Trophoblast cell (in vitro differentiated cells and primary cell): ENCODE results near the gene HS6ST3.

Experiments used
- DNase-seq, 2 donors: peaks; one replicate each; pipeline ENCODE4 v3.0.0-alpha.2; 2016
- H2AFZ ChIP-seq: 2 replicates; pipeline ENCODE4 v1.6.1; 2013; ENCODE audit warnings: low read length, moderate library complexity, mild to moderate bottlenecking; ENCODE audit not compliant: insufficient read depth, poor library complexity
- H2AK5ac ChIP-seq: 2 replicates; pipeline ENCODE4 v1.6.1; 2013; ENCODE audit warnings: mild to moderate bottlenecking, low read length
- H2BK120ac ChIP-seq: 2 replicates; pipeline ENCODE4 v1.6.1; 2013; ENCODE audit warnings: low read length, mild to moderate bottlenecking, moderate library complexity; ENCODE audit not compliant: insufficient read depth, poor library complexity
- H2BK12ac ChIP-seq: 2 replicates; pipeline ENCODE4 v1.6.1; 2013; ENCODE audit warnings: mild to moderate bottlenecking, low read length, moderate library complexity
- H2BK5ac ChIP-seq: 2 replicates; pipeline ENCODE4 v1.6.1; 2013; ENCODE audit warnings: low read length, low read depth, moderate library complexity, mild to moderate bottlenecking; ENCODE audit not compliant: poor library complexity
- H3K14ac ChIP-seq: 2 replicates; pipeline ENCODE4 v1.6.1; 2013; ENCODE audit warnings: mild to moderate bottlenecking, low read length
- H3K18ac ChIP-seq: 2 replicates; pipeline ENCODE4 v1.6.1; 2013; ENCODE audit warnings: mild to moderate bottlenecking, low read length
- H3K23ac ChIP-seq: 2 replicates; pipeline ENCODE4 v1.6.1; 2013; ENCODE audit warnings: low read length
- H3K27ac ChIP-seq: 2 replicates; pipeline ENCODE4 v1.5.1; 2013; ENCODE audit warnings: low read depth, mild to moderate bottlenecking, inconsistent platforms, low read length, moderate library complexity
- H3K27me3 ChIP-seq: 2 replicates; pipeline ENCODE4 v1.6.1; 2013; ENCODE audit warnings: inconsistent platforms, mild to moderate bottlenecking, low read length, moderate library complexity; ENCODE audit not compliant: insufficient read depth
- H3K36me3 ChIP-seq, 2 experiments: 1 replicate in 1 of 2; 2 replicates in 1 of 2; pipeline ENCODE4 v1.6.1; 2013; ENCODE audit warnings: low read length in 2 of 2, mild to moderate bottlenecking in 2 of 2, moderate library complexity in 1 of 2; ENCODE audit not compliant: insufficient read depth in 2 of 2, control insufficient read depth in 1 of 2
- H3K4ac ChIP-seq: 2 replicates; pipeline ENCODE4 v1.6.1; 2013; ENCODE audit warnings: low read depth, mild to moderate bottlenecking, low read length, moderate library complexity
- H3K4me1 ChIP-seq, 2 experiments: 1 replicate in 1 of 2; 2 replicates in 1 of 2; pipeline ENCODE4 v1.6.1; 2013; ENCODE audit warnings: low read length in 2 of 2, mild to moderate bottlenecking in 2 of 2, moderate library complexity in 1 of 2; ENCODE audit not compliant: insufficient read depth in 2 of 2, control insufficient read depth in 1 of 2
- H3K4me2 ChIP-seq: 2 replicates; pipeline ENCODE4 v1.6.1; 2013; ENCODE audit warnings: inconsistent platforms, mild to moderate bottlenecking, low read length, moderate library complexity
- H3K4me3 ChIP-seq: 2 replicates; pipeline ENCODE4 v1.5.1; 2013; ENCODE audit warnings: mild to moderate bottlenecking, low read depth, low read length, inconsistent platforms
- H3K79me1 ChIP-seq: one replicate; pipeline ENCODE4 v1.6.1; 2013; ENCODE audit warnings: low read length
- H3K79me2 ChIP-seq: 2 replicates; pipeline ENCODE4 v1.6.1; 2013; ENCODE audit warnings: low read length, mild to moderate bottlenecking; ENCODE audit not compliant: control insufficient read depth, insufficient read depth, poor library complexity
- H3K9ac ChIP-seq: 2 replicates; pipeline ENCODE4 v1.6.1; 2013; ENCODE audit warnings: mild to moderate bottlenecking, low read length
- H3K9me3 ChIP-seq: 2 replicates; pipeline ENCODE4 v1.6.1; 2013; ENCODE audit warnings: low read depth, mild to moderate bottlenecking, control low read depth, inconsistent platforms, low read length; ENCODE audit not compliant: insufficient read depth
- H4K12ac ChIP-seq: 2 replicates; pipeline ENCODE4 v1.6.1; 2013; ENCODE audit warnings: low read depth, mild to moderate bottlenecking, low read length, moderate library complexity
- H4K8ac ChIP-seq: 2 replicates; pipeline ENCODE4 v1.6.1; 2013; ENCODE audit warnings: low read depth, mild to moderate bottlenecking, low read length, moderate library complexity
- H4K91ac ChIP-seq: one replicate; pipeline ENCODE4 v1.6.1; 2013; ENCODE audit warnings: low read depth, mild to moderate bottlenecking, low read length, moderate library complexity
- WGBS: extraction: QIAGEN DNeasy Blood & Tissue Kit; methylation state at CpG from one replicate; pipeline ENCODE4 v1.1.7; 2013; ENCODE audit warnings: missing lambda C conversion rate; ENCODE audit not compliant: insufficient read length, insufficient coverage; ENCODE audit errors: extremely low coverage; 5-methylcytosine and 5-hydroxymethylcytosine counted together

Gene HS6ST3

GRCh38 chr13:96391606-96392005, 301.7 kb downstream of the HS6ST3 start:
- H2BK120ac ChIP-seq, result no peak overlapping the region
- no peak overlapping the region for H3K27ac ChIP-seq
- H2AFZ ChIP-seq, result no peak overlapping the region
- no peak overlapping the region for H4K12ac ChIP-seq
- no peak overlapping the region for H3K14ac ChIP-seq
- H3K23ac ChIP-seq, result no peak overlapping the region
- H3K4me3 ChIP-seq, result no peak overlapping the region
- no peaks in the 10 kb centered on the region for H3K4me1 ChIP-seq
- H2AK5ac ChIP-seq, result no peak overlapping the region
- H3K18ac ChIP-seq, result no peak overlapping the region
- no peaks in the 10 kb centered on the region for H3K27me3 ChIP-seq
- DNase-seq, result no peak
- H3K4ac ChIP-seq, result no peak overlapping the region
- no peak overlapping the region for H3K4me2 ChIP-seq
- no CpG with 5 or more reads among the region's 6 CpGs for WGBS
- no peak overlapping the region for H3K9ac ChIP-seq
- no peaks in the 10 kb centered on the region for H3K9me3 ChIP-seq
- H3K79me1 ChIP-seq, result no peaks in the 10 kb centered on the region
- H2BK12ac ChIP-seq, result no peak overlapping the region
- H3K36me3 ChIP-seq, result no peaks in the 10 kb centered on the region
- H3K79me2 ChIP-seq, result no peaks in the 10 kb centered on the region
- H4K91ac ChIP-seq, result no peak overlapping the region
- H2BK5ac ChIP-seq, result no peak overlapping the region
- H4K8ac ChIP-seq, result no peak overlapping the region

DNA sequence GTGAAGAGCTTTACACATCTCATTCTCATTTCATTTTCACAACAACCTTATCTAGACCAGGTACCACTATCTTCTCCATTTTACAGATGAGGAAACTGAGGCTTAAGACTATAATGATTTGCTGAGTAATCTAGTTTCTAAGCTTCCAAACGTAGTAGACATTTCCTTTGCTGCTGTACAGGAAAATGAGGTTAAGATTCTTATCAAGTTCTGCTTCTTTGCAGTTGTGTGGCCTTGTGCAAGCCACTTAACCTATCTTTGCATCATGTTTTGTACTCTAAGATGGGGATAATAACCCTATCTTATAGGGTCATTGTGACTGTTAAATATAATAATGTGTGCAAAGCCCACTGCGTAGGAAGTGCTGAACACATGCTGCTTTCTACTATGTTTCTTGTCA, 307.9 kb downstream of the HS6ST3 start:
- Histone ChIP-seq H2AK5ac (no peak overlapping the region), H3K4me1 (no peaks in the 10 kb centered on the region), H4K12ac (no peak overlapping the region), H3K36me3 (no peaks in the 10 kb centered on the region), H2AFZ (no peak overlapping the region), H3K27me3 (no peaks in the 10 kb centered on the region), H3K9ac (no peak overlapping the region), H3K79me1 (no peaks in the 10 kb centered on the region), H3K27ac (no peak overlapping the region), H4K91ac (no peak overlapping the region), H2BK5ac (no peak overlapping the region), H3K4me2 (no peak overlapping the region), H3K9me3 (no peaks in the 10 kb centered on the region), H3K23ac (no peak overlapping the region), H4K8ac (no peak overlapping the region), H3K14ac (no peak overlapping the region), H2BK120ac (no peak overlapping the region), H3K18ac (no peak overlapping the region), H3K79me2 (no peaks in the 10 kb centered on the region), H2BK12ac (no peak overlapping the region), H3K4me3 (no peak overlapping the region), H3K4ac (no peak overlapping the region)
- WGBS, result no CpG with 5 or more reads among the region's 2 CpGs
- no peak for DNase-seq

- no CpG with 5 or more reads among the region's 4 CpGs for WGBS
- H2BK120ac ChIP-seq, result no peak overlapping the region
- H3K4ac ChIP-seq, result no peak overlapping the region
- H2BK12ac ChIP-seq, result no peak overlapping the region
- no peaks in the 10 kb centered on the region for H3K79me2 ChIP-seq
- no peak overlapping the region for H4K8ac ChIP-seq
- no peak overlapping the region for H3K4me2 ChIP-seq
- no peaks in the 10 kb centered on the region for H3K4me1 ChIP-seq
- H2BK5ac ChIP-seq, result no peak overlapping the region
- H3K36me3 ChIP-seq, result no peaks in the 10 kb centered on the region
- DNase-seq, result no peak
- no peak overlapping the region for H3K14ac ChIP-seq
- no peak overlapping the region for H3K9ac ChIP-seq
- no peak overlapping the region for H4K12ac ChIP-seq
- no peak overlapping the region for H3K27ac ChIP-seq
- H2AK5ac ChIP-seq, result no peak overlapping the region
- H4K91ac ChIP-seq, result no peak overlapping the region
- no peak overlapping the region for H3K18ac ChIP-seq
- no peak overlapping the region for H3K4me3 ChIP-seq
- H3K9me3 ChIP-seq, result no peaks in the 10 kb centered on the region
- no peak overlapping the region for H3K23ac ChIP-seq
- no peaks in the 10 kb centered on the region for H3K27me3 ChIP-seq
- no peaks in the 10 kb centered on the region for H3K79me1 ChIP-seq
- no peak overlapping the region for H2AFZ ChIP-seq
These were observed 308.6 kb downstream of the HS6ST3 start for GRCh38 chr13:96398486-96398885.

DNA sequence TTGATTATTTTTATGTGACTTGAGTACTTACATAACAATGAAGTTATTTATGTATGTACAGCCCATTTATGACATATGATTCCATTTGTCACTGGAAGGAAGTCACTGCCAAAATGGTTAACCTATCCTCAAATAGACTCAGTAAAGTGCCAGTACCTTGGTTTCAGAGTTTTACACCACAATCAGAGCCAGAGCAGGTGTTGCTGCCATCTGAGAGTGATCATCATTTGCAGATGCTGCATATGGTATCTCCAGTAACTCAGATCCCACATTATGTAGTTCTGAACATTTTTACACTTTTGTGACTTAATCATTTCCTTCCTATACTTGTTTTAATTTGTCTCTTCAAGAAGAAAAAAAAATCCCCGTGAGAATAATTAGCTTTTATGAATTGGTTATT, 313.3 kb downstream of the HS6ST3 start:
- no peaks in the 10 kb centered on the region for H3K4me1 ChIP-seq
- WGBS, result no CpG with 5 or more reads among the region's 1 CpG

More for the DNA sequence above, 313.3 kb downstream of the HS6ST3 start:
- Histone ChIP-seq H2BK120ac (no peak overlapping the region), H3K36me3 (no peaks in the 10 kb centered on the region), H4K91ac (no peak overlapping the region), H3K79me1 (no peaks in the 10 kb centered on the region), H3K4me2 (no peak overlapping the region), H3K23ac (no peak overlapping the region), H3K4me3 (no peak overlapping the region), H3K27me3 (no peaks in the 10 kb centered on the region), H3K27ac (no peak overlapping the region), H3K4ac (no peak overlapping the region), H3K79me2 (no peaks in the 10 kb centered on the region), H2AK5ac (no peak overlapping the region), H3K9ac (no peak overlapping the region), H2AFZ (no peak overlapping the region), H3K9me3 (no peaks in the 10 kb centered on the region), H2BK12ac (no peak overlapping the region), H4K12ac (no peak overlapping the region), H2BK5ac (no peak overlapping the region), H3K14ac (no peak overlapping the region), H3K18ac (no peak overlapping the region), H4K8ac (no peak overlapping the region)
- DNase-seq, result no peak
